ENCODE measurements around the gene ANGPTL4.
"Not testable (repeated sequence)": the region's sequence is repeated elsewhere in the genome, so short reads cannot be mapped to it uniquely, and the experiment has no call there.

The ANGPTL4 gene

GRCh38 chr19:8363803-8364771 lies at the start of gene ANGPTL4:
Gene ANGPTL4, plus strand, starts transcription at chr19:8364155. Its CDS starts 167 bp downstream, at chr19:8364322.
- DNase-seq (ENCODE audit: low spot score), result peak; percentile 70

GRCh38 chr19:8314981-8315640 lies 48.8 kb upstream of the ANGPTL4 start:
- DNase-seq (ENCODE audit: low spot score), result not testable (repeated sequence)

- no peak for DNase-seq (ENCODE audit: low spot score)
Measured at GRCh38 chr19:8316351-8317125, 47.4 kb upstream of the ANGPTL4 start.

GRCh38 chr19:8318835-8319234 lies 45.1 kb upstream of the ANGPTL4 start:
- DNase-seq (ENCODE audit: low spot score), result not testable (repeated sequence)

- DNase-seq (ENCODE audit: low spot score), result no peak
Measured at GRCh38 chr19:8319807-8320520, 44.0 kb upstream of the ANGPTL4 start.

- no peak for DNase-seq (ENCODE audit: low spot score)
Measured at GRCh38 chr19:8320564-8321066, 43.3 kb upstream of the ANGPTL4 start.

GRCh38 chr19:8321067-8321985 lies 42.6 kb upstream of the ANGPTL4 start, which contains the start of the genes NDUFA7 and RPS28:
Gene NDUFA7, minus strand, starts transcription at chr19:8321375. Its CDS starts 17 bp downstream, at chr19:8321358.
Gene RPS28, plus strand, starts transcription at chr19:8321496. Its CDS starts 35 bp downstream, at chr19:8321531.
- DNase-seq (ENCODE audit: low spot score), result peak; percentile 96

GRCh38 chr19:8321986-8322637 lies 41.8 kb upstream of the ANGPTL4 start:
- DNase-seq (ENCODE audit: low spot score), result no peak

GRCh38 chr19:8322638-8322997 lies 41.3 kb upstream of the ANGPTL4 start:
- DNase-seq (ENCODE audit: low spot score), result no peak

- no peak for DNase-seq (ENCODE audit: low spot score)
Measured at GRCh38 chr19:8323781-8324185, 40.2 kb upstream of the ANGPTL4 start.

GRCh38 chr19:8324186-8325050 lies 39.5 kb upstream of the ANGPTL4 start:
- DNase-seq (ENCODE audit: low spot score), result no peak

- no peak for DNase-seq (ENCODE audit: low spot score)
Measured at GRCh38 chr19:8325454-8325853, 38.5 kb upstream of the ANGPTL4 start.

- no peak for DNase-seq (ENCODE audit: low spot score)
Measured at GRCh38 chr19:8329996-8330395, 34.0 kb upstream of the ANGPTL4 start.

GRCh38 chr19:8331263-8331845 lies 32.6 kb upstream of the ANGPTL4 start:
- DNase-seq (ENCODE audit: low spot score), result no peak

GRCh38 chr19:8332976-8333766 lies 30.8 kb upstream of the ANGPTL4 start:
- no peak for DNase-seq (ENCODE audit: low spot score)

- DNase-seq (ENCODE audit: low spot score), result no peak
Measured at GRCh38 chr19:8333767-8334457, 30.0 kb upstream of the ANGPTL4 start.
